Activated T-helper 2 cell treated with anti-CD3 and anti-CD28 coated beads, Interferon-gamma antibody, Interleukin-2, Interleukin-4, amounts not matched to agents 10 μg/mL and 5 μg/mL and 100 μg/mL, durations not matched to agents 14 hours and 24 hours and 36 hours (primary cell): ENCODE measurements around the gene SAMD1. TPM values are rescaled to one million over a fixed set of nuclear protein-coding genes. Genes with fewer than 3 reads are reported as not detected.

ENCODE experiments used
- DNase-seq: peaks from one replicate; pipeline ENCODE4 v3.0.0; 2021; ENCODE audit warnings: low spot score
- H3K27ac Mint-ChIP-seq: one replicate; pipeline ENCODE4 v1.8.0; 2021; ENCODE audit warnings: mixed read lengths
- H3K27me3 Mint-ChIP-seq: one replicate; pipeline ENCODE4 v1.8.0; 2021; ENCODE audit warnings: low read depth, mixed read lengths
- H3K36me3 Mint-ChIP-seq: one replicate; pipeline ENCODE4 v1.8.0; 2021; ENCODE audit warnings: low read depth, mixed read lengths
- H3K4me1 Mint-ChIP-seq: one replicate; pipeline ENCODE4 v1.8.0; 2021; ENCODE audit warnings: low read depth, mixed read lengths
- H3K4me3 Mint-ChIP-seq: one replicate; pipeline ENCODE4 v1.8.0; 2021; ENCODE audit warnings: low read depth, mild to moderate bottlenecking, moderate library complexity, mixed read lengths
- H3K9me3 Mint-ChIP-seq: one replicate; pipeline ENCODE4 v1.8.0; 2021; ENCODE audit warnings: mixed read lengths
- intact Hi-C: fragments of 100-400 bp; cut with micrococcal nuclease; formaldehyde crosslinking; loops from one replicate; pipeline ENCODE4 v1.15.1; 2023
- total RNA-seq: library from RNA; stranded (reverse); gene quantifications from 2 replicates; pipeline ENCODE4 v1.2.3, GENCODE V29; 2022

The SAMD1 gene
- total RNA-seq, 1 donor from 2014 or later = 136 TPM

DNA sequence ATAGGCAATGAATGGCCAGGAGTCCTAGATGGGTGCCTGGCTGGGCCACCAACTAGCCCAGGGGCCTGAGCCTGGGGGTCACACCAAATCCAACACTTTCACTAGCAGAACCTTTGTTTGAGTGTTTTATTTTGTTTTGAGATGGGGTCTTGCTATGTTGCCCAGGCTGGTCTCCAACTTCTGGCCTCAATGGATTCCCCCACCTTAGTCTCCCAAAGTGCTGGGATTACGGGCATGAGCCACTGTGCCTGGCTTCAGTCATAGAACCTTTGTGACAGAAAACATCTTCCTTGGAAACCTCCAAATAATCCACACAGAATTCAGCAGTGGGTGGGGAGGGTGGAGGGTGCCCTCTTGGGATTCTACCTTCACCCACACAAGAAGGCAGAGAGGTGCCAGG lies 20.9 kb upstream of the SAMD1 start:
- no peaks in the 10 kb centered on the region for H3K36me3 Mint-ChIP-seq
- no peak overlapping the region for H3K4me3 Mint-ChIP-seq
- H3K9me3 Mint-ChIP-seq = no peaks in the 10 kb centered on the region
- no peak for DNase-seq
- no peaks in the 10 kb centered on the region for H3K27me3 Mint-ChIP-seq
- H3K27ac Mint-ChIP-seq = no peak overlapping the region
- intact Hi-C loops = no loop called here
- H3K4me1 Mint-ChIP-seq = peaks cover 18% of the 10 kb centered on the region

DNA sequence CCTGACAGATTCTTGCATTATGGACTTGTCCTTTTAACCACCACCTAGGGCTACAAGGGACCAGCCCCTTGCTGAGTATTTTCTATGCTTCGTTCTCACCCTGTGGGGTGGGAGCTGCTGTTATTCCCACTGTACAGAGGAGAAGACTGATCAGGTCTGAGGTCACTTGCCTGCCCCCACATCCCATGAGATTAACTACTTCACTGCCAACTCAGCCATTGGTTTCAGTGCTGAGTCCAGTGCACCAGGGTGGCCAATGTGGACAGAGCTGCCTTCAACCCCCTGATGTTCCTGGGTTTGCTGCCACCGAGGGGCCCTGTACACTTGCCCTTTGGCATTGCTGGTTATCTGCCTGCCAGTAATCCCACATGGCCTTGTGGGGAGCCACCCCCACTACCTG lies 20.1 kb upstream of the SAMD1 start:
- Mint-ChIP-seq H3K36me3 (peaks cover 3% of the 10 kb centered on the region), H3K9me3 (no peaks in the 10 kb centered on the region), H3K27ac (no peak overlapping the region), H3K4me1 (peaks cover 13% of the 10 kb centered on the region), H3K4me3 (no peak overlapping the region), H3K27me3 (no peaks in the 10 kb centered on the region)
- intact Hi-C loops = no loop called here
- no peak for DNase-seq

DNA sequence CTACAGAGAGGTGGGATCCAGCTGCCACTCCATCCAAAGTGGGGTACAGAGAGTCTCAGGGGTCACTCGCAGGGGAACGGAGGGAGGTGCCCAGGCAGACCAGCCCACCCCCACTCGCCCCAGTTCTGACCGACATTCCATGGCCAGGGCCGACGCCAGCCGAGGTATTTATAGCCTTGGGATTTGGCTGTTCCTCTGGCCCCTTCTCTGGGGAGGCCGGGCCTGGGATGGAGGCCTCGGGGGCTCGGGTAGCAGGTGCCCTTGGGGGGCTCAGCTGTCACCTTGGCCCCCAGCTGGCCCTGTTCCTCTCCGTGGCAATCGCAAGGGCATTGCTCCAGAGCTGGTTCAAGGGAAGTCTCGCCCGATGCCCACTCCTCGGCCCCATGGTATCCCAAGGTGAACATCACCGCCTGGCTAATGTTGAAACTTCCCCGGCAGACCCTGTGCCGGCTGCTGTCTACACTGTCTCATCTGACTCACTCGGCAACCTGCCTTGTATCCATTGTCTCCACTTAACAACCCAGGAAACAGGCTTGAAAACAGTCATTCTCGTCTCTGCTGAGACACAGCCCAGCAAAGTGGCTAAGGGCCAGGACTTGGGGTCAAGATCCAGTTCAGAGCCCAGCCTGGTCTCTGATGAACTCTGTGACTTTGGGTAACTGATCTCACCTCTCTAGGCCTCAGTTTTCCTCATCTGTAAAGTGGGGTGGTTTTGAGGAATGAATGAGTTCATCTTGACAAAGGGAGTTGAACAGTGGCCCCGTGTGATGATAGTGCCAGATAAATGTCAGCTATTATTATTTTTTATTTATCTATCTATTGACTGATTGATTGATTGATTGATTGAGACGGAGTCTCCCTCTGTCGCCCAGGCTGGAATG lies 17.3 kb upstream of the SAMD1 start:
- Mint-ChIP-seq H3K27me3 (no peaks in the 10 kb centered on the region), H3K36me3 (peaks cover 5% of the 10 kb centered on the region), H3K4me1 (peaks cover 4% of the 10 kb centered on the region), H3K9me3 (no peaks in the 10 kb centered on the region), H3K27ac (no peak overlapping the region), H3K4me3 (no peak overlapping the region)
- intact Hi-C loops = no loop called here
- DNase-seq = no peak

DNA sequence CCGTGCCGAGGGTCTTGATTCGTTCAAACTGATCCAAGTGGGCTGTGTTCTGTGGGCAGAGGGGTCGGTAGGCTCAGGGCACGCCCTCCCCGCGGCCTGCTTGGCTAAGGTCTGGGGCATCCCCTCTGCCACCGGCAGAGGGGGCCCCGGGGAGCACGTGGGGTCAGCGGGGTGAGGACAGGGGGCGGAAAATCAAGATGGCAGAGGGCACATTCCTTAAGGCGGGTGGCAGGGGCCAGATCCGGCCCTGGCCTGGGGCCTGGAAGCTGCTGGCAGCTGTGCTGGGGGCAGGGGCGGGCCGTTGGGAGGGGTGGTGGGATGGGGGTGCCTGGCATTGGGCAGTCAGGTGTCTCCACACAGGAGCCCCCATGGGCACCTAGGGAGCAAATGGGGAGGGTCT lies 16.3 kb upstream of the SAMD1 start:
- intact Hi-C loops = no loop called here
- H3K9me3 Mint-ChIP-seq = no peaks in the 10 kb centered on the region
- peaks cover 3% of the 10 kb centered on the region for H3K4me1 Mint-ChIP-seq
- peaks cover 5% of the 10 kb centered on the region for H3K36me3 Mint-ChIP-seq
- DNase-seq = no peak
- no peak overlapping the region for H3K4me3 Mint-ChIP-seq
- H3K27me3 Mint-ChIP-seq = no peaks in the 10 kb centered on the region
- H3K27ac Mint-ChIP-seq = no peak overlapping the region

DNA sequence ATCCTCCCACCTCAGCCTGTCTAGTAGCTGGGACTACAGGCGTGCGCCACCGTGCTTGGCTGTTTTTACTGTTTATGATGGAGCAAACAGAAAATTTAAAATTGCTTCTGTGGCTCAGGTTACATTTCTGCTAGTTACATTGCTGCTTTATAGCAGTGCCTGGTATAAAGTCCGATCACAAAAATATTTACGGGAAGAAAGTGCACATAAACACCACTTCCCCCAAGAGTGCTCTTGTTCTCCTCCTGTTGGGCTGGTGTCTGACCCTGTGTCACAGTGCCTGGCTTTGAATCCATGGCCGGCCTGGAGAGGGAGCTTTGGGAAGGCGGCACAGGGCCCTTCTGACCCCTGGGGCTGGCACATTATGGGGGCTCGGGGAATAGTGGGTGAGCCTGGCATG lies 15.1 kb upstream of the SAMD1 start:
- intact Hi-C loops = no loop called here
- Mint-ChIP-seq H3K4me1 (no peaks in the 10 kb centered on the region), H3K9me3 (no peaks in the 10 kb centered on the region), H3K27ac (no peak overlapping the region), H3K27me3 (no peaks in the 10 kb centered on the region), H3K4me3 (no peak overlapping the region), H3K36me3 (peaks cover 9% of the 10 kb centered on the region)
- no peak for DNase-seq

DNA sequence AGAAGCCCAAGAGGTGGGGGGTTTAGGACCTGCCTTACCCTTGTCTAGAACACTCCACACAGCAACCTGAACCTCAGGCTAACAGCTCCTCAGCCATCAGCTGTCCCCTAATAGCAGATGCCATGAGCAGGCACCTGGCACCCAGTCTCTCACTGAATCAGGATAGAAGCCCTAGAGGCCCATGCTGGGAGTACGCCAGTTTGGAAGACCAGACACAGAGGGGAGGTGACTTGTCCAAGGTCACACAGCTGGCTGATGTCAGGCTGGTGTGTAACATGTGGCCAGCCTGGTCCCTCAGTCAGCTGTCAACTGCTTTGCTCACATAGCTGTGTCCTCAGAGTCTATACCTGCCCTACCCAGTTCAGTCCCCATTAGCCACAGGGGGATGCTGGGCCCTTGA lies 12.8 kb upstream of the SAMD1 start:
- Mint-ChIP-seq H3K27me3 (no peaks in the 10 kb centered on the region), H3K27ac (no peak overlapping the region), H3K36me3 (peaks cover 10% of the 10 kb centered on the region)

DNA sequence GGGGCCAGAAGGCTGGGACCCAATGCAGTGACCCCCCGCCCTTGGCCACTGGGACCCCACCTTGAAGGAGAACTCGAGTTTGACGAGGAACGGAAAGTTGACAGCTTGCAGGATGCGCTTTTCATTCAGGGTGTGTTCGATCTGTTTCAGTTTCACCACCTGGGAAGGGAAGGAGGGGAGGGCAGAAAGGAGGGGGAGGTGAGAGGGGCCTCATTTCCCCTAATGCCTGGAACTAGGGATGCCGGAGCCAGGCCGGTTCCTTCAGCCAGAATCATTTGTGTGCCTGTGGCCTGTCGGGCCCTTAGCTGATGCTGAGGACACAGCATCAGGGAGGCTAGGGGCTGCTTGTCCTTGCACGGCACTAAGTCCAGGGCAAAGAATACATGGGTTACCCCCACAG lies 12.2 kb upstream of the SAMD1 start:
- Mint-ChIP-seq H3K4me3 (no peak overlapping the region), H3K36me3 (peaks cover 10% of the 10 kb centered on the region), H3K4me1 (no peaks in the 10 kb centered on the region), H3K27ac (no peak overlapping the region), H3K27me3 (no peaks in the 10 kb centered on the region), H3K9me3 (no peaks in the 10 kb centered on the region)
- no peak for DNase-seq
- intact Hi-C loops = no loop called here

More for the DNA sequence above, 12.8 kb upstream of the SAMD1 start:
- no peak for DNase-seq
- intact Hi-C loops = no loop called here
- no peaks in the 10 kb centered on the region for H3K9me3 Mint-ChIP-seq
- no peaks in the 10 kb centered on the region for H3K4me1 Mint-ChIP-seq
- no peak overlapping the region for H3K4me3 Mint-ChIP-seq

DNA sequence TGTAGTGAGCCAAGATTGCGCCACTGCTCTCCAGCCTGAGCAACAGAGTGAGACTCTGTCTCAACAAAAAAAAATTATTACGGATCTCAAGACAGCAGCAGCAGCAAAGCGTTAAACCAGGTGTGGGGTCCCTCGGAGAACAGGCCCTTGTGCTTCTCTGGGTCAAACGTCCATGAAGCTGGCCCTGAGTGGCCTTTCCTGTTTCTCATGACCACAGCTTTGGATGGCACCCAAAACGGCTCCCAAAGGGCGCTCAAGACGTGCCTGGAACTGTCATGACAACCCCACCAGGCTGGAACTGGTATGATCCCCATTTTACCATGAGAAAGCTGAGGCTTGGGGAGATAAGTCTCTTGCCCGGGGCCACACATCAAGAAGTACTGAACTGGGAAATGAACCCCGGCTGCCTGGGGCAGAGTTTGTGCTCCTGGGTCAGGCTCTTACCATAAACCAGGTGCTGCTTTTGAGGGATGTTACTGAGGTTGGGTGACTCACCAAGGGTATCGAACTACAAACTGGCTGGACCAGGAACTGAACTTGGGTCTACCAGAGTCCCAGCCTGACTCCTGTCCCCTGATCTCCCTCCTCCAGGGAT lies 11.6 kb upstream of the SAMD1 start:
- intact Hi-C loops = no loop called here
- Mint-ChIP-seq H3K4me3 (no peak overlapping the region), H3K4me1 (no peaks in the 10 kb centered on the region), H3K9me3 (no peaks in the 10 kb centered on the region), H3K36me3 (peaks cover 11% of the 10 kb centered on the region), H3K27me3 (no peaks in the 10 kb centered on the region), H3K27ac (no peak overlapping the region)
- no peak for DNase-seq

DNA sequence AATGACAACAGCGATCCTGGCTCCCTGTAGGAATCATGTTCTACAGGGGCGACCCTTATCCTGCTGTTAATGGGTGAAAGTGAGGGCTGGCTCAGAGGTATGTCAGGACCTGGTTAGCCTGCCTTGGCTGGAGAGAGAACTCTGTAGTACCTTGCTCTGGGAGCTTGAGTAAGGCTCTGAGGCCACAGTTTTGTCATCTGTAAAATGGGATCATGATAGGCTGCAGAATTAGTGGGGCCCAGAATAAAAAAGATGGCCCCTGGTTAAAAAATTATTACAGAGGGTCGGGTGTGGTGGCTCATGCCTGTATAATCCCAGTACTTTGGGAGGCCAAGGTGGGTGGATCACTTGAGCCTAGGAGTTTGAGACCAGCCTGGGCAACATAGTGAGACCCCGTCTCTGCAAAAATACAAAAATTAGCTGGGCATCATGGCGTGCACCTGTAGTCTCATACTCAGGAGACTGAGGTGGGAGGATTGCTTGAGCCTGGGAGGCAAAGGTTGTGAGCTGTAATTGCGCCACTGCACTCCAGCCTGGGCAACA lies 10.5 kb upstream of the SAMD1 start:
- no peak for DNase-seq
- H3K27ac Mint-ChIP-seq = no peak overlapping the region
- no peaks in the 10 kb centered on the region for H3K4me1 Mint-ChIP-seq
- no peaks in the 10 kb centered on the region for H3K27me3 Mint-ChIP-seq
- no peaks in the 10 kb centered on the region for H3K9me3 Mint-ChIP-seq
- H3K36me3 Mint-ChIP-seq = peaks cover 19% of the 10 kb centered on the region
- H3K4me3 Mint-ChIP-seq = no peak overlapping the region
- intact Hi-C loops = no loop called here

DNA sequence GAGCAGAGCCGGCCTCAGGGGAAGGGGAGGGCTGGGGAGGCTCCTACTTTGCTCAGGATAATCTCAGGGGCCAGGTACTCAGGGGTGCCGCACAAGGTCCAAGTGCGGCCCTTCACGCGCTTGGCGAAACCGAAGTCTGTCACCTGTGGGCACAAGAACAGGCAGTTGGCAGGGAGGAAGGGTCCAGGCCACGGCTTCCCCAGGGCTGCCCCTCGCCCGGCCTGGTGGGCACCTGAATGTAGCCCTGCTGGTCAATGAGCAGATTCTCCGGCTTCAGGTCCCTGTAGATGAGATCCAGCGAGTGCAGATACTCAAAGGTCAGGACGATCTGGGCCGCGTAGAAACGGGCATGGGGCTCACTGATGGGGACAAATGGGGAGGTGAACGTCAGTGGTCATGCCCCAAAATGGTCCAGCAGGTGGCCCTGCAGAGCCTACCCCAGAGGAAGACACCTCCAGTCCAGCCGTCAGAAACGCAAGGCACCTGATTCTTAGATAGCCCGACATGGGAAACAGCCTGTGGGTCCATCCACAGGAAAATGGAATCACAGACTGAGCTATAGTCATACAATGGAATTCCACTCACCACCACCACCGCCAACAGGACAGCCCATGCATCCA lies 7.1 kb upstream of the SAMD1 start:
- H3K27ac Mint-ChIP-seq = no peak overlapping the region
- no peaks in the 10 kb centered on the region for H3K27me3 Mint-ChIP-seq
- H3K4me1 Mint-ChIP-seq = no peaks in the 10 kb centered on the region
- H3K9me3 Mint-ChIP-seq = peaks cover 16% of the 10 kb centered on the region
- no peak for DNase-seq
- intact Hi-C loops = no loop called here
- no peak overlapping the region for H3K4me3 Mint-ChIP-seq
- peaks cover 27% of the 10 kb centered on the region for H3K36me3 Mint-ChIP-seq

DNA sequence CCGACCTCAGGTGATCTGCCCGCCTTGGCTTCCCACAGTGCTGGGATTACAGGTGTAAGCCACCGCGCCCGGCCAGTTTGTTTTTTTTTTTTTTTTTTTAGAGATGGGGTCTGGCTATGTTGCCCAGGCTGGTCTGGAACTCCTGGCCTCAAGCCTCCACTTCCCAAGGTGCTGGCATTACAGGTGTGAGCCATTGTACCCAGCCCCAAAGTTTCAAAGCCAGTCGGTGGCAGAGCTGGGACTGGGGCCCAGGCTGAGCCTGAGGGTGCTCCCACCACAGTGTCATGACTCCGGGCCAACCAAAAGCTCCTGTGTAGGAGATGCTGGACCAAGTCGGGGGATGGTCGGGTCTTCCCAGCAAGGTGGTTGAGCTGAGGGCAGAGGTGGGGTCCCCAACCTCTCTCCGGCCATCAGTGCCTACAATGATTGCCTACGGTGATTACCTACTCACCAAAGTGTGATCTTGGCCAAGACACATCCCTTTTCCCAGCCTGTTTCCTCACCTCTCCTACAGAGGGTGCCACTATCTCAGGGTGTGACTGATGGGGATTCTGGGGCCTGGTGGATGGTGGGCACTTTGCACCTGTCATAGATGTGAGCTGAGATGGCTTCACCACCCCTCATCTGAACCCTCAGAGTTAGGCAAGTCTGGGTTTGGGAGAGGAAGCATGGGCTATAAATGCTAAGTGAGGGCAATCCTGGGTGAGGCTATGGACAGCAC lies 5.9 kb upstream of the SAMD1 start:
- Mint-ChIP-seq H3K36me3 (peaks cover 35% of the 10 kb centered on the region), H3K4me1 (peaks cover 6% of the 10 kb centered on the region), H3K4me3 (no peak overlapping the region), H3K27ac (no peak overlapping the region), H3K9me3 (peaks cover 16% of the 10 kb centered on the region), H3K27me3 (no peaks in the 10 kb centered on the region)
- no peak for DNase-seq
- intact Hi-C loops = no loop called here

DNA sequence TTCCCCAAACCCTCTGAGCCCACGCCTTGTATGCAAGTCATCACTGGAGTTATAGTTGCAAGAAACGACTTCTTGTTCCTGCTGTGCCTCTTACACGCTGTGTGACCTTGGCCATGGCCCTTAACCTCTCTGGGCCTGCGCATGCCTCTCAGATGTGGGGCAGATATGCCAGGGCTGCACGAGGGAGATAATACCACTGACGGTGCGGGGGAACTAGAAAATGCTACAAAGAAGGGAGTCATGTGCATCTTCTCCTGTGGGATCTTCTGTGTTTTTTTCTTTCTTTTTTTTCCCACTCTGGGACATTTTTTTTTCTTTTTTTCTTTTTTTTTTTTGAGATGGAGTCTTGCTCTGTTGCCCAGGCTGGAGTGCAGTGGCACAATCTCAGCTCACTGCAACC lies 4.3 kb upstream of the SAMD1 start:
- Mint-ChIP-seq H3K4me3 (no peak overlapping the region), H3K9me3 (peaks cover 16% of the 10 kb centered on the region), H3K27me3 (no peaks in the 10 kb centered on the region), H3K4me1 (peaks cover 8% of the 10 kb centered on the region), H3K27ac (peak overlapping the region; percentile 33), H3K36me3 (peaks cover 32% of the 10 kb centered on the region)
- DNase-seq = no peak
- intact Hi-C loops = no loop called here
